ENCODE data around the gene HMGCL.

DNA sequence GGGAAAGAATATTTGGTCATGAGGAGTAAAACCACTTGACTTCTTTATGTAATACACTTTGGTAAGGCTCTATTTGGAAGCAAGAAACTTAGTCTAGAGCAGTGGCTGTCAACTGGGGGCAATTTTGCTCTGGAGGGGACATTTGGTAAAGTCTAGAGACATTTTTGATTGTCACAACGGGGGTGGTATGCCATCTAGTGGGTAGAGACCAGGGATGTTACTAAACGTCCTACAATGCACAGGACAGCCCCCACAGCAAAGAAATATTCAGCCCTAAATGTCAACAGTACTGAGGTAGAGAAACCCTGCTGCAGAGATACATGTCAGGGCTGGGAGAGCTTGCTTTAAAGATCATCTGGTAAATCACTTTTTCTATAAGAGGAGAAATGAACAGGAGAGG is 29.3 kb upstream of the HMGCL start:
- TF ChIP-seq, protein P1, sequence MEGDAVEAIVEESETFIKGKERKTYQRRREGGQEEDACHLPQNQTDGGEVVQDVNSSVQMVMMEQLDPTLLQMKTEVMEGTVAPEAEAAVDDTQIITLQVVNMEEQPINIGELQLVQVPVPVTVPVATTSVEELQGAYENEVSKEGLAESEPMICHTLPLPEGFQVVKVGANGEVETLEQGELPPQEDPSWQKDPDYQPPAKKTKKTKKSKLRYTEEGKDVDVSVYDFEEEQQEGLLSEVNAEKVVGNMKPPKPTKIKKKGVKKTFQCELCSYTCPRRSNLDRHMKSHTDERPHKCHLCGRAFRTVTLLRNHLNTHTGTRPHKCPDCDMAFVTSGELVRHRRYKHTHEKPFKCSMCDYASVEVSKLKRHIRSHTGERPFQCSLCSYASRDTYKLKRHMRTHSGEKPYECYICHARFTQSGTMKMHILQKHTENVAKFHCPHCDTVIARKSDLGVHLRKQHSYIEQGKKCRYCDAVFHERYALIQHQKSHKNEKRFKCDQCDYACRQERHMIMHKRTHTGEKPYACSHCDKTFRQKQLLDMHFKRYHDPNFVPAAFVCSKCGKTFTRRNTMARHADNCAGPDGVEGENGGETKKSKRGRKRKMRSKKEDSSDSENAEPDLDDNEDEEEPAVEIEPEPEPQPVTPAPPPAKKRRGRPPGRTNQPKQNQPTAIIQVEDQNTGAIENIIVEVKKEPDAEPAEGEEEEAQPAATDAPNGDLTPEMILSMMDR (IDR thresholded peaks at IDR 0.05), result no peak
- no peak for TF ChIP-seq POLR2A (IDR thresholded peaks at IDR 0.05)
